Ecto neural progenitor cell (in vitro differentiated cells): ENCODE data around the gene SLC25A4.

Experiments used
- DNase-seq: peaks from one replicate; pipeline ENCODE4 v3.0.0-alpha.2; 2018; ENCODE audit warnings: low spot score

Gene SLC25A4

DNA sequence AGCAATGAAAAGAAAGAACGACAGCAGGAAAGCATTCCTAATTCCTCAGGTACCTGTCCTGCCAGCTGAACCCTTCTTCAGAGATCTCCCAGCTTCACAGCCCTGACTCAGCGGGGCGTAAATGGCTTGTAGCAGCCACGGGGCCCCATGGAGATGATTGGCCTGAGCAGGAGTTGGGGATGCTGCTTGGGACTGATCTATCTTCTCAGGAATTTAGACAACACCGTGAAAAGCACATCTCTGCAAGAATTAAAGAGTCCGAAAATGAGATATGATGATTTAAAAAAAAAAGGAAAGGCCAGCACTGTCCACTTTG lies 22.5 kb upstream of the SLC25A4 start:
- no peak for DNase-seq

DNA sequence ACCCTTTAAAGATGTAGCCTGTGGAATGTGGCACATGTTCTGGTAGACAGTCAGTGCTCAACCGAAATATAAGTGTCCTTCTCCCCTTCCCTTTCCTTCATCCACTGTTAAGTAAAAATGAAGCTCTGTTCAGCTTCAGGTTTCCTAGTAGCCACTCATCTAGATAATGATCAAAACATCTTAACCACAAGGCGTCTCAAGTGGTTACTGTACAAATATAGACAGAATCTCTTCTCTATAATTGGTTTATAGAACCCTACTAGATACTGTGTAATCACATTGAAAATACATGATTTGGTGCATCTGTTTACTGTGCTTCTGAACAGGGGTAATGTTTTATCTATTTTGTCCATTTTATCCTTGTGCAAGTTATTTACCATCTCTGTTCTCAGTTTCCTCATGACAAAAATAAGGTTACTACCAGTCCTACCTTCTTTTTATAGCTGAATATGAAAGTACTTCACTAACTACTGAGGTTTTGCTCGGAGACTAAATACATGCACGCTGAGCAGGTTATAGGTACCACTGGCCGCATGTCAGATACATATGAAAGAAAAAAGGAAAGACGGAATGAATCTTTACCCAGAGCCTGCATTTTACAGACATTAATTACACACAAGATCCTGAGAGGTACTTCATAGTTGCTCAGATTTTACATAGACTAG lies 20.3 kb upstream of the SLC25A4 start:
- no peak for DNase-seq

DNA sequence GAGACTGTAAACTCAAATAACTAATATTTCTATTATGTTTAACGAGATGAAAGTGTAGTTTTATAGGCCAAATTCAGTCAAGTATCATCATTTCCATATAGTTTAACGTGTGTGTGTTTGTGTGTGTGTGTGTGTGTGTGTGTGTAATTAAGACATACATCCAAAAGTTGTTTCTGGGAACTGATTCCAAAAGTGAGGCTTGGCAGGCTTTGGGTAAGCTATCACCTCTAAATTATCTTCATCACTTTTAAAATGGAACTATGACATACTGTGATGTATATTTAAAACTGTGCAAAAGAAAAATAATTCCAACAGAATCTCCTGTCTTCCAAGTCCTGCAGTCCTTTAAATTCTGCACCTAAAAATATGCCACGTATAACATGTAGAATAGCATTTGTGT lies 19.1 kb upstream of the SLC25A4 start:
- DNase-seq: no peak

DNA sequence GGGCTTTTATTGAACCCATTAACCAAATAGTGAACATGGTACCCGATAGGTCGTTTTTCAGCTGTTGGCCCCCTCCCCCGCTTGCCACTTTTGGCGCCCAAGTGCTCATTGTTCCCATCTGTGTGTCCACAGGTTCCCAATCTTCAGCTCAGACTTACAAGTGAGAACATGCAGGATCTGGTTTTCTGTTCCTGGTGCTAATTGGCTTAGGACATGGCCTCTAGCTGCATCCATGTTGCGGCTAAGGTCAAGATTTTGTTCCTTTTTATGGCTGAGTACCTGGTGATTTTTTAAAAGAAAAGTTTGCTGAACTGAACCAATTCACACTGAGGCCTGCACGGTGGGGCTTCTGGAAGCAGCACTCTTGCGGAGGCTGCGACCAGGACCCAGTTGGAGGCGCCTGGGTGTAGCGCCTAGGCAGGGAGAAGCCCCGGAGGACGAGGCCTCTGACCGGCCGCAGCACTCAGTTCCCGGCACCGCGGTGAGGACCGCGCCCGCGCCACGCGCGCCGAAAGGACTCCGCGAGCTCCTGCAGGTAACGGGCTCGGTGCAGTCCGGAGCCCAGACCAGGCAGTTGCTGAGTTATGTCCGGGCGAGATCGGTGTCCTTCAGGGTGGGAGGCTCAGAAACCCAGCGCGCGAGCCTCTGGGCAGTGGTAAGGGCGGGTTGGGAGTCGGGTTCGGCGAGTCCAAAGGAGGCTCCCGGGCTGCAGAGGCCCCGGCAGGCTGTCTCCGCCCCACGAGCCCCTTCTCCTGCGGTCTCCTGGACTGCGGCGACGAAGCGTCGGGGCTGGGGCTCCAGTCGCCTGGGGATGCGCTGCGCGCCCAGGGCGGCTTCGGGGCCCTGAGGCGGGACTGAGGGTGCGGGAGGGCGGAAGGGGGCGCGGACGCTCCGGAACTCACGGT lies 15.8 kb upstream of the SLC25A4 start:
- peak; percentile 70 for DNase-seq

DNA sequence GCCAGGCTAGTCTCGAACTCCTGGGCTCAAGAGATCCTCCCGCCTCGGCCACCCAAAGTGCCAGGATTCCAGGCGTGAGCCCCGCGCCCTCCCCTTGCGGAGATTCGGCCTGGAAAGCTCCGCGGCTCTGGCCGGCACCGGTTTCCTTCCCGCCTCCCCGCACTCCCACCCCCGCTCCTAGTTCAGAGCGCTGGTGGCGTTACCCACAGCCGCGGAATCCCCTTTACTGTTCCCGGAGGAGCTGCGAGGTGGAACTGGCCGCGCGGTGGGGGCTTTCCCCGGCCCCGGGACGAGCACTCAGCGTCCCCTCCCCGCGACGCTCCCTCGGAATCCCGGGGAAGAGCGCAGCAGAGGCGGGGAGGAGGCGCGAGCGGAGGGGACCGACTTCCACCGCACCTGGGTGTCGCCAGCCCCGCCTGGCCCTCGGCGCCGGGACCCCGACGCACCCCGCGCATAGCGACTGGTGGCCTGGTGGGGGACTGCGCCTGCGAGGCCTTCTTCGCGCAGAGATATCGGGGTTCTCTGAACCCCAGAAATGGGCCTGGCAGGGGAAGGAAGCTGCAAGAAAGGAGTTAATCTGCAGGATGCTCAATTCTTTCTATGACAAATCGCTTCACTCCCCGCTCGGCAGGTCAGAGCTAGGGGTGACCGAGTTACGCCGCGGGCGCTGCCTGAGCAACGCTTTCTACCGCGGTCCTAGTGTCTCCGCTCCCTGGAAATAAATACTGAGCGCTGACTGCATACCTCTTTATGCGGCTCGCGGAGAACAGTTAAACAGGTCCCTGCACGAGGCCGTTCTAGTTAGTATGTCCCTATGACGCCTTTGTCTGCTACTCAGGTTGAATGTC lies 14.6 kb upstream of the SLC25A4 start:
- peak; percentile 71 for DNase-seq

DNA sequence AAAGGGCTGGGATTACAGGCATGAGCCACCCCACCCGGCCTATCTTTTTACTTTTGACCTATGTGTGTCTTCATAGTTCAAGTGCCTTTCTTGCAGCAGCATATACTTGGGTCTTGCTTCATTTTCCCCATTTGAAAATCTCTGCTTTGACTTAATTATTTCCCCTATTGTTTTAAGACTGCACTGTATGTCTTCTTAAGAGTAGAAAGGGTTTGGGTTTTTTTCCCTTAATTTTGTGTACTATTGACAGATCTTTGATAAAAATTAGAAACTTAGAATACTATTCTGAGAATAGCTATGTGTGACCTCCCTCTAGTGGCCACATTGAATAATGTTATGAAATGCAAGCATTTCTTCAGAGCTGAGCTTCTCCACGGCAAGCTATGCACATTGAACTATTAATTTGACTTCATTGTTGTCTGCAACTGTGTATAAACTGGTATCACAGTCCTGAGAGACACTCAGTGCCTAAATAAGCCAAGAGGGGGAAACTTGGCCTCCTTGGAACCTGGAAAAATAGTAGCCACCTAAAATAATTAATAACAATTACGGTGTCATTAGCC lies 8.7 kb upstream of the SLC25A4 start:
- DNase-seq: no peak

DNA sequence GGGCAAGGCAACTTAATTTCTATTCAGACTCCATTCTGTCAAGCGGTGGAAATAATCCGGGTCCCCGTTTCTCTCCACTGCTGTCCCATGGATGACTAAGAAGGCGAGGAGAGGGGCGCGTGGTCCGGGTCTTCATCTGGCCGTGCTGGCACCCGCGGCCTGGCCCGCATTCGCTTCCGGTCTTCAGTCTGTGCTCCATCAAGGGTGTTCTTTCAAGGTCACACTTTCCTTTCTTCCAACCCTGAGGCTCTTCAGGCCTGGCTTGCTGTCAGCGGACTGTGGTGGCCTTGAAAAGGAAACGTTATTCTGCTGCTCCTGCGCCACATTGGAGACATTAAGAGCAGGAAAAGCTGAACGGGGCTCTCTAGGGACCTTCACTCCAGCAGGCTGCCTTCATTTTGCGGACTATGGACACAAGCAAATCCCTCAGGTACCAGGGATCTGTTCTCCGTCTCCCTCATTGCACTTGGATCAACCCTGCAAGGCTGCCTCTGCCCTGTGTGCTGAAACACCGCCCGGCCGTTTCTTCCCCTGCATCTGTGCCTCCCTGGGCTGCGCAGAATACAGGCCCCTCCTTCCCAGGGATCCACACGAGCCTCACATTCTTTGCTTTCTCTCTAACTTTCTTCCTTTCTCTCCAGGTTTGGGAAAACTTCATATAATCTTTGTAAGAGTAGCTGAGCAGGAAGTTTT lies 5.7 kb upstream of the SLC25A4 start:
- no peak for DNase-seq

DNA sequence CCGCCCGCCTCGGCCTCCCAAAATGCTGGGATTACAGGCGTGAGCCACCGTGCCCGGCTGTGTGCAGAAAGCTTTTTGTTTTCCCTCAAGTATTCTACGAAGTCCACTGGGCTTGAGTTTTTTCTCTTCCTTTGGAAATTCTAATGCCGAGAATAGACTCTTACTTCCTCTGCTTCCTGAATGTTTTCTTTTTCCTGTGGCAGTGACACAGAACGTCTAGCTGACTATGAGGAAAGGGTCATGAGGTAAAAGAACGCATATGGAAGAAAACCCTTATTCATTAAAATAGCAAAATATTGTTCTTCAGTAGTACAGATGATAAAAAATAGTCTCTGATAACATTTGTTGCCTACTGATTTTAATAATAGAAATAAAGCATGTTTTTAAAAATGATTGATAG lies 4.9 kb upstream of the SLC25A4 start:
- no peak for DNase-seq

DNA sequence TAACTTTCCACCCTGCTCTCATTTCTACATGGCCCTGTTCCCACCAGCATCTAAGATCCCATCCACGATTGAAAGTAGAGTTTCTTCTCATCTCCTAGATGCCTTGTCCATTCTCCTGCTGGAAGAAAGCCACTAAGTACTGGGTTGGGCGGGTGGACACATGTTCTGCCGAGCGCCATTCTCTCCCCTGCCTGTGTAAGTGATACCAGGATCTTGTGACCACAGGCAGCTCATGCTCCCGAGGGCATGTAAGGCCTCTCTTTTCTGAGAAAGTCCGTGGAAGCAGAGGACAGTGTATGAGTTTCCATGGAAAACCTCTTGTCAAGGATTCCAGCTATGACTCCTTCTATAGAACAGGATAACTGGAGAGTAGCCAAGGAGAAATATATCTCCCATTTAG lies 3.3 kb upstream of the SLC25A4 start:
- no peak for DNase-seq

DNA sequence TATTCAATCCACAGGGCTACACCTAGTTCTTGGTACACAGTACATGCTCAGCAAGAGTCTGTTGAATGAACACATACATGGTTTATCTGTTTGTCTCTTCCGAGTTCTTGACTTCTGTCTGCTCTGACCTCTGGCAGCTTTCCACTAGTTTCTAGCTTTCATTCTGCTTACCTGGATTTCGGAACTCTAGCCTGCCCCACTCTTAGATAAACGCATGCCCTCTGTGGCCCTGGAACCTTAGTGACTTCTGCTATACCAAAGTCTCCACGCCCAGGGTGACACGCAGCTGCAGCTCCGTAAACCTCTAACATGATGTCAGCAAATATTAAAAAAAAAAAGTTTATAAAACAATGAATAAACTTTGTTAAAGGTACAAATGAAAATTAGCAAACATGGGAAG lies 1.3 kb upstream of the SLC25A4 start:
- DNase-seq: no peak

DNA sequence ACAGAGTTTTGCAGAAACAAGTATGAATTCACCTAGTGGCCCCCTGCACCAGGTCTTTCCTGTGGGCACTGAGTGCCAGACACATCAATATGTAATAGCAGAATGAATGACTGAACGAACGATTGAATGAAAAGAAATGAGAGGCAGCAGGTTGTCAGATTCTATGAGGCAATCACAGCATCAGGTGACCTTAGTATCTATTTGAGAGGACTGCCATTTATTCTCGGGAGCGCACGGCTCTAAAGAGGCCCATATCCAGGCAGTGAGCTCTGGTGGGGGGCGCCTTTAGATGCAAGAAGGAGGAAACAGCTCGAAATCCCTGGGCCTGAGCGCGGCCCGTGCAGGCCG lies 528 bp upstream of the SLC25A4 start:
- DNase-seq: no peak

DNA sequence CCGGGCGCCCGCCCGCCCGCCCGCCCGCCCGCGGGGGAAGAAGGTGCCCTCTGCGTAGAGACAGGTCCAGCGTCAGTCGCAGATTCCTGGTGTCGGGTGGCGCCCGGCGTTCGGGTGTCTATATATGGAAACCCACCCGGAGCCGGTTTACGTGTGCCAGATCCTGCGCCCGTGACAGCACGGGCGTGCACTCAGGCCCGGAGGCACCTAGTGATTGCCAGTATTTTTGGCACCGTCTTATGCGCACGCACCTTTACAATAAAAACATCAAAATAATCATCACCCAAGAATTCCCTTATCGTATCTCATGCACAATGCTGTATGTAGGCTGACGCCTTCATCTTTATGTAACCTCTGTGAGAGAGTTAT lies 519 bp downstream of the SLC25A4 start:
- DNase-seq: no peak

DNA sequence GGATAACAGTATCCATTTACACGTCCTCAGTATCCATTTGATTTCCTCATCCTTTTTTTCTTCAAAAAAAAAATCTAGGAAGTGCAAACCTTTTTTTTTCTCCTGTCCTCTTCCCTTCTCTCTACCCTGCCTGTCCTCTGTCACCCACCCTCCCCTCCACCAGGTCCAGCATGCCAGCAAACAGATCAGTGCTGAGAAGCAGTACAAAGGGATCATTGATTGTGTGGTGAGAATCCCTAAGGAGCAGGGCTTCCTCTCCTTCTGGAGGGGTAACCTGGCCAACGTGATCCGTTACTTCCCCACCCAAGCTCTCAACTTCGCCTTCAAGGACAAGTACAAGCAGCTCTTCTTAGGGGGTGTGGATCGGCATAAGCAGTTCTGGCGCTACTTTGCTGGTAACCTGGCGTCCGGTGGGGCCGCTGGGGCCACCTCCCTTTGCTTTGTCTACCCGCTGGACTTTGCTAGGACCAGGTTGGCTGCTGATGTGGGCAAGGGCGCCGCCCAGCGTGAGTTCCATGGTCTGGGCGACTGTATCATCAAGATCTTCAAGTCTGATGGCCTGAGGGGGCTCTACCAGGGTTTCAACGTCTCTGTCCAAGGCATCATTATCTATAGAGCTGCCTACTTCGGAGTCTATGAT lies 1.7 kb downstream of the SLC25A4 start:
- no peak for DNase-seq

DNA sequence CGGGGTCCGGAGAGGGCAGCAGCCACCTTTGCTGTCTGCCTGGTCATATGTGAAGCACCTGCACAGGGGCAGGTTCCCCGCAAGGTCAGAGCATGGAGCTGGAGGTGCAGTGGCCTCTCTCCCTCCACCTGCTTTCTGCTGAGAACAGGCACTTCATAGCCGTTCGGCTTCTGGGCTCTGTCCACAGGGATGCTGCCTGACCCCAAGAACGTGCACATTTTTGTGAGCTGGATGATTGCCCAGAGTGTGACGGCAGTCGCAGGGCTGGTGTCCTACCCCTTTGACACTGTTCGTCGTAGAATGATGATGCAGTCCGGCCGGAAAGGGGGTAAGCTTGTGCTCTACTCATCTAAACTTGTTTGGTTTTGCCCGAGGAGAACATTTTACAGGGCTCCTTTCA lies 2.5 kb downstream of the SLC25A4 start:
- no peak for DNase-seq

DNA sequence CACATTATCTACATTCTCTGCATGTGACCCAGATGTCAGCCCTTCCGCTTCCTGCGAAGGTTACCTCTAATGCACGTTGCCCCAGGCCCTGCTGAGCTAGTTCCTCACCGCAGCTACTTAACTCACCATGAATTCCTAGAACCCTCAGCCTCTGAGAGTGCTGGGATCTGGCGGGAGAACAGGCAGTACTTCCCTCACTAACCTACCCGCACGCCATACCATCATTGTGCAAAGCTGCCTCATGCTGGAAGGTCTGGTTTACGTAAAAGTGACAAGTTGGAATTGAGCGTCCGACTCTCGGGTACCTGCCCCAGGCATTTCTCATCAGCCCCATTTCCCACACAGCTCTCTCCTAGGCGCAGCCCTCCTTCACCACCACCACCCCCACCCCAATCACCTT lies 6.3 kb downstream of the SLC25A4 start:
- no peak for DNase-seq

DNA sequence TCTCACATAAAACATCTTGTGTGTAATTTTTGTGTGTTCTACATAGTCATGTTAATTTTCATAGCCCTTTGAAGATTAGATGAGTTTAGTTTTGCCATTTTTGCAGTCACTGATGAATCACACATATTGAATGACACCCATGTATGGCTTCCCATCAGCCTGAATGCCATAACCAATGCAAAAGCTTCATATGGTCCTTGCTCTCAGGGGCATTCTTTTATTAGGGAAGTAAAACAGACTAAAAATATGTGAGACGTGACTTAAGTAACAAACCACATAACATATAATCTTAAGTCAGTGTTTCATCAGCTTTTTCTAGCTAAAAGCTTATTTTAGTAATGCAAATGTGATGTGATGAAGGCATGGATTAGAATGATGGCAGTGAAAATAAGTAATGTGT lies 8.2 kb downstream of the SLC25A4 start:
- DNase-seq: no peak

DNA sequence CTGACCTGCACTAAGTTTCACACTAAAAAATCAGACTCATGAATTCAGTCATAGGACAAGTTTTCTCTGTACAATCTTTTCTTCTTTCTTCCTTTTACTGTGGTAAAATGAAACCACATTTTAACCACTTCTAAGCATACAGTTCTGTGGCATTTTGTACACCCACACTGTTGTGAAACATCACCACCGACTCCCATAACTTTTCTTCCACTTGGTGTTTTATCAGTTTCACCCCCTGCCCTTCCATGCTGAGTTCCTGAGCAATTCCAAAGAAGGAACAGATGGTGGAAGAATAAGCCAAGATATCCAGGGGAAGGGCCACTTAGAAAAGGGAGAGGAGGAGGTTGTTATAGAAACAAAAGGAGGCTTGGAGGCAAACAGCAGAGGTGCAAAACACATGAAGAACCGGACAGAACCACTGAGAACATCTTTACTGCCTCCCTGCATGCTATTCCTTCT lies 22.6 kb downstream of the SLC25A4 start:
- no peak for DNase-seq

DNA sequence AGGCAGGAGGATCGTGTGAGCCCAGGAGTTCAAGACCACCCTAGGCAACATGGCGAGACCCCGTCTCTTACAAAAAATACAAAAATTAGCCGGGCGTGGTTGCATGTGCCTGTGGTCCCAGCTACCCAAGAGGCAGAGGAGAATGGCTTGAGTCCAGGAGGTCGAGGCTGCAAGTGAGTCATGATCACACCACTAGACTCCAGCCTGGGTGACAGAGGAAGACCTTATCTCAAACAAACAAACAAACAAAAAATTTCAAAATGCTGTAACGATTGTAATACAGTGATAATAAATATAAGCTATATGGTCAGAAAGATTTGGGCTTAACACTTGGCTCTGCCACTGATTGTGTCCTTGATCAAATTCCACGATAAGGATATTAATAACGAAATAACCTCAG lies 24.2 kb downstream of the SLC25A4 start:
- no peak for DNase-seq

DNA sequence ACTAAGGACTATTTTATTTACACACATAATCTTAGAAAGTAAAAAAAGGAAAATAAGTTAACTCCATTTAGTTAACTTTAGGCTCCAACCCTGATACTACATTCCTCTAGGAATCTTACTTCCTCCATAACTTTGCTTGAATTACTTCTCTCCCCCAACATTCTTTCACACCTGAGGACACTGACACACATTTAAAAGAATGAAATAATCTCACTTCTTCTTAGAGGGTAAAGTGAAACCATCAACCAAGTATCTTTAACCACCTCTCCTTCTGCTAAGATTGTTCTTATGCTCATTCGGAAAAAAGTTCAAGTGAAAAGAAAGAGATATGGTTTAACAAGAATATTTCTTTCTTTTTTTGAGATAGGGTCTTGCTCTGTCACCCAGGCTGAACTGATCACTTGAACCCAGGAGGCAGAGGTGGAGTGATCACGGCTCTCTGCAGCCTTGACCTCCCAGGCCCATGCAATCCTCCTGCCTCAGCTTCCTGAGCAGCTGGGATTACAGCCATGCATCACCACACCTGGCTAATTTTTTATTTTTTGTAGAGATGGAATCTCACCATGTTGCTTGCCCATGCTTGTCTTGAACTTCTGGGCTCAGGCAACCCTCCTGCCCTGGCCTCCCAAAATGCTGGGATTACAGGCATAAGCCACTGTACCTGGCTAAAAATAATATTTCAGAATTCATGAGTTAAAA lies 28.5 kb downstream of the SLC25A4 start:
- DNase-seq: no peak

DNA sequence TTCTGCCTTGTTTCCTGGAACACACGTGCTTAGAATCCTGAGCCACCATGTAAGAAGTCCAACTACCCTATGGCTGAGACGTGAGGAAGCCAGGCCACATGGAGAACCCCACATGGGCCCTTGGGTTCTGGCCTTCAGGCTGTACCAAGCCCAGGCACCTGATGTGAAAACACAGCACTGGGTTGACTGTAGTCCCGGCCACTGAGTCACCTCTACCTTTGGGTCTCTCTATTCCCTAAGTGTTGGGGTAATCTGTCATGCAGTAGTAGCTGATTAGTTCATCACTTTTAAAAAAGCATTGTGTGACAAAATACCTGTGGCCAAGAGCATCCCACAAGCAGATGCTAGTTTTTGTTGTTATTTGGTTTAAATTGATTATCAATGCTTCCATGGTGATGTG lies 36.4 kb downstream of the SLC25A4 start:
- DNase-seq: no peak

DNA sequence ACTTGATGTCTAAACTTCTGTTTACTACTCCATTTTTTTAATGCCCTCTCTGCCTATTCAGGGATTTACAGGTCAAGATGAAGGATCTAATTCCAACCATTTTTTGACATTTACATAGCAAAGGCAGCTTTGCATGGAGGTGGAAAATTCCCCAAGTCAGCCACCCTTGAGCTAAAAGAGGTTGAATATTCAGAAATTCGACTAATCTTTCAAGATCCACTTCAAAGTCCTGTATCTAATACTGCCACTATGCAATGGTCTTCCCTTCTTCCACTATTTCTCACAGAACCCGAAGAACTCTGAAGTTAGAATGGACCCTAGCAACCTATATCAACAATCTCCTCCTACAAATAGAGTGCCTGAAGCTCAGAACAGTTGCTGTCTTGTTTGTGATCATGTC lies 39.2 kb downstream of the SLC25A4 start:
- no peak for DNase-seq
